ENCODE results near the gene NDUFS7.

DNA sequence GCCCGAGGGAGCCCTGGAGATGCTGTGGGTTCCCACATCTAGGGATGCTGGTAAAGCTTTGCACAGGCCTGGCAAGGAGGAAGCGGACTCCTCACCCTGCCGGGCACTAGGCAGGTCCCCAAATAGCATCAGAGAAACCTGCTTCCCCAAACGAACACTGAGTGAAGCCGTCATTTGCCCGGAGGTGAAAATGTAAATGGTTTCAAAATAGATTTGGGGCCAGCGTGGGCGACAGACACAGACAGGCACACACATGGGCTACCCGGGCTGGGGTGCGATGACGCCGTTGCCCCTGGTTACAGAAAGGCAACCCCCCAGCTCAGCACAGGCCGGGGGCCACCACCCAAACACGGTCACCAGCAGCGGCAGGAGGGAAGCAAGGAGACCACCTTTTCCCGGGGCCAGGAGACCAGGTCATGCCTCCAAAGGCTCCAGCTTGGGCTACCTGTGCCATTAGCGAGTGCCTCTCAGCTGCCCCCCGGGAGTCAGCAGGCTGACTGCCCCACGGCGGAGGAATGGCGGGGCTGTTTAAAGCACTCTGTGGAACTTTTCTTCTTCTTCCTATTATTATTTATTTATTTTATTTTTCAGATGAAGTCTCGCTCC is 47.5 kb upstream of the NDUFS7 start:
- TF ChIP-seq POLR2A (IDR thresholded peaks at IDR 0.05; ENCODE audit: low read depth, low read length), result no peak
- no peak for TF ChIP-seq EZH2 (IDR thresholded peaks at IDR 0.05; ENCODE audit: borderline replicate concordance, low read depth, low read length, severe bottlenecking)
- TF ChIP-seq, protein P1, sequence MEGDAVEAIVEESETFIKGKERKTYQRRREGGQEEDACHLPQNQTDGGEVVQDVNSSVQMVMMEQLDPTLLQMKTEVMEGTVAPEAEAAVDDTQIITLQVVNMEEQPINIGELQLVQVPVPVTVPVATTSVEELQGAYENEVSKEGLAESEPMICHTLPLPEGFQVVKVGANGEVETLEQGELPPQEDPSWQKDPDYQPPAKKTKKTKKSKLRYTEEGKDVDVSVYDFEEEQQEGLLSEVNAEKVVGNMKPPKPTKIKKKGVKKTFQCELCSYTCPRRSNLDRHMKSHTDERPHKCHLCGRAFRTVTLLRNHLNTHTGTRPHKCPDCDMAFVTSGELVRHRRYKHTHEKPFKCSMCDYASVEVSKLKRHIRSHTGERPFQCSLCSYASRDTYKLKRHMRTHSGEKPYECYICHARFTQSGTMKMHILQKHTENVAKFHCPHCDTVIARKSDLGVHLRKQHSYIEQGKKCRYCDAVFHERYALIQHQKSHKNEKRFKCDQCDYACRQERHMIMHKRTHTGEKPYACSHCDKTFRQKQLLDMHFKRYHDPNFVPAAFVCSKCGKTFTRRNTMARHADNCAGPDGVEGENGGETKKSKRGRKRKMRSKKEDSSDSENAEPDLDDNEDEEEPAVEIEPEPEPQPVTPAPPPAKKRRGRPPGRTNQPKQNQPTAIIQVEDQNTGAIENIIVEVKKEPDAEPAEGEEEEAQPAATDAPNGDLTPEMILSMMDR (IDR thresholded peaks at IDR 0.05; ENCODE audit: extremely low read depth in 1 of 2, insufficient read depth in 1 of 2, low read depth in 1 of 2, low read length in 2 of 2), result no peak
